ENCODE results near the gene MCM9. TPM values are rescaled to one million over a fixed set of nuclear protein-coding genes. Genes with fewer than 3 reads are reported as not detected.

MCM9 gene
- total RNA-seq, 1 experiment from 2014 or later: 14.4 TPM

DNA sequence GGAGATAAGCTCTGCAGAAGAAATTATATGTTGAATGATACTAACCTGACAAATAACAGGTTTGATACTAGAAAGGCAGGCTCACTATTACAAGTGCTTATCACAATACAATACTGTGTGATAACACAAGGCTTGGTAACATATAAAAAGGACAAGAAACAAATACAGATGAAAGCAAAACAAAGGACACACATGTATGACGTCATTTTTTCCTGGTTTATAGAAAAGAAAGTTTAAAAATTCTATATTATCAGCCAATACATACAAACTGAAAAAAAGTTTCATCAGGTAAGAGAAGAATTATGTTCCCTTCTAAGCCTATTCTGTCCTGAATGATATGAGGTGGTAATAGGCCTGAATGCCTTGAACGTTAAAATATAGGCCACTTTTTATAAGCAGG, 32.3 kb upstream of the MCM9 start:
- ChIA-PET CTCF (interaction anchor here (1.9 kb wide), 1 partner anchor 143 kb away, joined by 19 read pairs; no protein-coding TSS in a partner anchor), POLR2A (no interaction called here)
- no peaks in the 10 kb centered on the region for H3K27me3 ChIP-seq (replicated peaks; ENCODE audit: control insufficient read depth, insufficient read depth, low read length)
- 0 out of 2 replicates have a peak, but pooled peaks cover 7% of the 10 kb centered on the region for H3K4me1 ChIP-seq
- no TSS peak for BruUV-seq (replicated peaks)
- intact Hi-C loops (cut with micrococcal nuclease; ENCODE audit: unreplicated experiment): loop anchor here (10.0 kb wide), 2 partner anchors 108 to 378 kb away; partner anchors contain the start of genes FAM184A and MAN1A1
- Mint-ChIP-seq H3K4me3 (ENCODE audit: unreplicated experiment) (no peak overlapping the region), H3K27ac (ENCODE audit: unreplicated experiment) (no peak overlapping the region), H3K36me3 (ENCODE audit: insufficient read depth, unreplicated experiment) (no peaks in the 10 kb centered on the region), H3K9me3 (ENCODE audit: unreplicated experiment) (no peaks in the 10 kb centered on the region), H3K27me3 (ENCODE audit: insufficient read depth, unreplicated experiment) (no peaks in the 10 kb centered on the region), H3K4me1 (ENCODE audit: low read depth, unreplicated experiment) (peaks cover 1% of the 10 kb centered on the region)
- H3K9me3 ChIP-seq: no peaks in the 10 kb centered on the region
- no peak overlapping the region for H3K4me3 ChIP-seq (ENCODE audit: low read depth, low read length)
- no peak for TF ChIP-seq CTCF (IDR thresholded peaks at IDR 0.05; ENCODE audit: insufficient read depth in 1 of 2, low read depth in 1 of 2, low read length in 1 of 2, severe bottlenecking in 1 of 2, unreplicated experiment in 1 of 2)
- no peaks in the 10 kb centered on the region for H3K36me3 ChIP-seq (ENCODE audit: control insufficient read depth, insufficient read depth, low read length)
- DNase-seq: no peak

DNA sequence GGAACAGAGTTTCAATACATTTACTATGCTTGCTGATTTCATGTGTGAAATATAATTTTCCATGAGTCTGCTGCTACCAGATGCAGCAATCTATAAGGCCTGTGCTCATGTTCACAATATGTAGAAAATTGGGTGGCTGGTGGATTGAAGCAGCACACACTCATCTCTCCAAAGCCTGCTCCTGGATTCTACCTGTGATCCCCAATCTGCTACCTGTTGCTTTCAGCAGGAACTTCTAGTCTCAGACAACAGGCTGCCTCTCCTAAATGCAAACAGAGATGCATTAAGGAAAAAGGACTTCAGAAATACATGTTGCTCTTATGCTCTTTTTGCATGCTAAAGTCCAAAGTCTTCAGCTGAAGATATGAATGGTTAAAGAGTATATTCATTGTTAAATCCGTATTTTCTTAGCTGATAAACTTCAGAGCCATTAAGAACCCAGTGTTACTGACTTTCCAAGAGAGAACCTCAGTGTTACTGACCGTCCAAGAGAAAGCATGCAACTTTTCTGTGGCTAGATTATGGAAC, 30.9 kb upstream of the MCM9 start:
- Histone ChIP-seq H3K36me3 (ENCODE audit: control insufficient read depth, insufficient read depth, low read length) (no peaks in the 10 kb centered on the region), H3K9me3 (peaks cover under 1% of the 10 kb centered on the region; the same call in 1 of the 2 replicates), H3K4me3 (ENCODE audit: low read depth, low read length) (no peak overlapping the region), H3K27me3 (replicated peaks; ENCODE audit: control insufficient read depth, insufficient read depth, low read length) (no peaks in the 10 kb centered on the region), H3K4me1 (0 out of 2 replicates have a peak, but pooled peaks cover 7% of the 10 kb centered on the region)
- intact Hi-C loops (cut with micrococcal nuclease; ENCODE audit: unreplicated experiment): loop anchor here (10.0 kb wide), 2 partner anchors 109 to 379 kb away; partner anchors contain the start of genes FAM184A and MAN1A1
- H3K36me3 Mint-ChIP-seq (ENCODE audit: insufficient read depth, unreplicated experiment): no peaks in the 10 kb centered on the region
- CTCF ChIA-PET: interaction anchor here (0.6 kb wide), 1 partner anchor 145 kb away, joined by 3 read pairs; no protein-coding TSS in a partner anchor
- no TSS peak for BruUV-seq (replicated peaks)
- TF ChIP-seq CTCF (IDR thresholded peaks at IDR 0.05; ENCODE audit: insufficient read depth in 1 of 2, low read depth in 1 of 2, low read length in 1 of 2, severe bottlenecking in 1 of 2, unreplicated experiment in 1 of 2): no peak
- no peak overlapping the region for H3K27ac Mint-ChIP-seq (ENCODE audit: unreplicated experiment)
- H3K27me3 Mint-ChIP-seq (ENCODE audit: insufficient read depth, unreplicated experiment): no peaks in the 10 kb centered on the region
- no peak for DNase-seq
- H3K4me1 Mint-ChIP-seq (ENCODE audit: low read depth, unreplicated experiment): peaks cover 7% of the 10 kb centered on the region
- H3K9me3 Mint-ChIP-seq (ENCODE audit: unreplicated experiment): no peaks in the 10 kb centered on the region
- POLR2A ChIA-PET: no interaction called here
- no peak overlapping the region for H3K4me3 Mint-ChIP-seq (ENCODE audit: unreplicated experiment)

DNA sequence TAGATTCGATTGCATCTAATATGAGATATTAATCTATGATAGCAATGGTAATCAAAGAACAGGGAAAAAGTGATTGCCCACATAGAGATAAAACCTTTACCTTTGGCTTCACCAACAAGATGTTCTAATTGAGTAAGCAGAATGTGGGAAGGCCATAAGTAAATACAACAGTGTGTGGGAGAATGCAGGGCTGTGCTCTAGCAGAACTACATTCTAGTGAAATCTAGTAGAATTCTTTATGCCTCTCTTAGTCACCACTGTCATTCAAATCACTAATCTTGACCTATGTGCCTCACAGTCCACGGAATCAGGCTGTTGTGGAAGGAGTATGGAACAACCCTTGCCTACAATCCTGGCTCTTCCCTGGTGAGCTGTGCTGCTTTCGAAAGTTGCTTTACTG, 30.4 kb upstream of the MCM9 start:
- peak in 1 of 2 experiments; percentile 8 for DNase-seq
- no peaks in the 10 kb centered on the region for H3K36me3 Mint-ChIP-seq (ENCODE audit: insufficient read depth, unreplicated experiment)
- Histone ChIP-seq H3K36me3 (ENCODE audit: control insufficient read depth, insufficient read depth, low read length) (no peaks in the 10 kb centered on the region), H3K4me3 (ENCODE audit: low read depth, low read length) (no peak overlapping the region), H3K9me3 (peaks cover 2% of the 10 kb centered on the region; the same call in 1 of the 2 replicates), H3K27me3 (replicated peaks; ENCODE audit: control insufficient read depth, insufficient read depth, low read length) (no peaks in the 10 kb centered on the region), H3K4me1 (0 out of 2 replicates have a peak, but pooled peaks cover 7% of the 10 kb centered on the region)
- ChIA-PET POLR2A (no interaction called here), CTCF (interaction anchor here (0.6 kb wide), 1 partner anchor 145 kb away, joined by 3 read pairs; no protein-coding TSS in a partner anchor)
- BruUV-seq (replicated peaks): no TSS peak
- H3K27ac Mint-ChIP-seq (ENCODE audit: unreplicated experiment): no peak overlapping the region
- no peak for TF ChIP-seq CTCF (IDR thresholded peaks at IDR 0.05; ENCODE audit: insufficient read depth in 1 of 2, low read depth in 1 of 2, low read length in 1 of 2, severe bottlenecking in 1 of 2, unreplicated experiment in 1 of 2)
- H3K27me3 Mint-ChIP-seq (ENCODE audit: insufficient read depth, unreplicated experiment): no peaks in the 10 kb centered on the region
- intact Hi-C loops (cut with micrococcal nuclease; ENCODE audit: unreplicated experiment): loop anchor here (10.0 kb wide), 2 partner anchors 109 to 379 kb away; partner anchors contain the start of genes FAM184A and MAN1A1
- peaks cover 7% of the 10 kb centered on the region for H3K4me1 Mint-ChIP-seq (ENCODE audit: low read depth, unreplicated experiment)
- H3K9me3 Mint-ChIP-seq (ENCODE audit: unreplicated experiment): no peaks in the 10 kb centered on the region
- H3K4me3 Mint-ChIP-seq (ENCODE audit: unreplicated experiment): no peak overlapping the region
